ENCODE measurements around the gene SPINT1.

The SPINT1 gene

DNA sequence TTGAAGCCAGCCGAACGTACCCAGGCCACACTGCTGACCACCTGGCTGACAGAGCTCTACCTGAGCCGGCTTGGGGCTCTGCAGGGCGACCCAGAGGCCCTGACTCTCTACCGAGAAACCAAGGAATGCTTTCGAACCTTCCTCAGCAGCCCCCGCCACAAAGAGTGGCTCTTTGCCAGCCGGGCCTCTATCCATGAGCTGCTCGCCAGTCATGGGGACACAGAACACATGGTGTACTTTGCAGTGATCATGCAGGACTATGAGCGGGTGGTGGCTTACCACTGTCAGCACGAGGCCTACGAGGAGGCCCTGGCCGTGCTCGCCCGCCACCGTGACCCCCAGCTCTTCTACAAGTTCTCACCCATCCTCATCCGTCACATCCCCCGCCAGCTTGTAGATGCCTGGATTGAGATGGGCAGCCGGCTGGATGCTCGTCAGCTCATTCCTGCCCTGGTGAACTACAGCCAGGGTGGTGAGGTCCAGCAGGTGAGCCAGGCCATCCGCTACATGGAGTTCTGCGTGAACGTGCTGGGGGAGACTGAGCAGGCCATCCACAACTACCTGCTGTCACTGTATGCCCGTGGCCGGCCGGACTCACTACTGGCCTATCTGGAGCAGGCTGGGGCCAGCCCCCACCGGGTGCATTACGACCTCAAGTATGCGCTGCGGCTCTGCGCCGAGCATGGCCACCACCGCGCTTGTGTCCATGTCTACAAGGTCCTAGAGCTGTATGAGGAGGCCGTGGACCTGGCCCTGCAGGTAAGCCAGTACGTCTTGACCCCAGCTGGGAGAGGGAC lies 56.6 kb downstream of the SPINT1 start:
- WGBS (ENCODE audit: extremely low coverage, insufficient coverage, low lambda C conversion rate) = no CpG with 5 or more reads among the region's 36 CpGs
- H3K9ac ChIP-seq (ENCODE audit: low read length) = no peak overlapping the region
- H3K79me1 ChIP-seq (ENCODE audit: low read length) = peaks cover 8% of the 10 kb centered on the region
- no peak overlapping the region for H3K27ac ChIP-seq (ENCODE audit: low read depth, low read length)
- H3K27me3 ChIP-seq (ENCODE audit: insufficient read depth, low read length, poor library complexity) = no peaks in the 10 kb centered on the region
- peaks cover 3% of the 10 kb centered on the region for H3K79me2 ChIP-seq (ENCODE audit: control insufficient read depth, insufficient read depth, low read length)
- no peak overlapping the region for H3K18ac ChIP-seq (ENCODE audit: low read length)
- no peak overlapping the region for H2BK120ac ChIP-seq (ENCODE audit: low read depth, low read length)
- no peak overlapping the region for H4K5ac ChIP-seq (ENCODE audit: low read length)
- H3K36me3 ChIP-seq (ENCODE audit: control insufficient read depth, insufficient read depth, low read length) = peaks cover 18% of the 10 kb centered on the region
- no peak overlapping the region for H3K4ac ChIP-seq (ENCODE audit: low read depth, low read length)
- no peak overlapping the region for H2BK15ac ChIP-seq (replicated peaks; ENCODE audit: low read depth)
- no peak for DNase-seq
- H3K4me1 ChIP-seq (ENCODE audit: control insufficient read depth, low read depth, low read length) = no peaks in the 10 kb centered on the region
- no peak overlapping the region for H4K8ac ChIP-seq (ENCODE audit: low read depth, low read length)
- no peak overlapping the region for H3K56ac ChIP-seq (ENCODE audit: low read length)
- no peak overlapping the region for H3K4me2 ChIP-seq (ENCODE audit: low read length)
- H2AK5ac ChIP-seq (ENCODE audit: low read length) = no peak overlapping the region
- no peak overlapping the region for H3K4me3 ChIP-seq (ENCODE audit: low read length)
- H3K23ac ChIP-seq (ENCODE audit: low read length) = no peak overlapping the region
- no peak overlapping the region for H2BK5ac ChIP-seq (ENCODE audit: low read length)

DNA sequence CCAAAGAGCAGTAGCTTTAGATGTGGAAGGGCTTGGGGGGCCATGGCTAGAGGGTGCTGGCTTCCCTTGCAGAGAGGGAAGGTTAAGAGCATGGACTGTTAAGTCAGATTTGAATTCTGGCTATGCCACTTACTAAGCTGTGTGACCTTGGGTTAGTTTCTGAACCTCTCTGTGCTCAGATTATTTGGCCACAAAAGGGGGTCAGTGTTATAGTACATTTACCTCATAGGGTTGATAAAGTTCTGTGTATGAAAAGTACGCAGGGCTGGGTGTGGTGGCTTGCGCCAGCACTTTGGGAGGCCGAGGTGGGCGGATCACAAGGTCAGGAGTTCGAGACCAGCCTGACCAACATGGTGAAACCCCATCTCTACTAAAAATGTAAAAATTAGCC lies 57.2 kb downstream of the SPINT1 start:
- DNase-seq = no peak
- H3K56ac ChIP-seq (ENCODE audit: low read length) = no peak overlapping the region
- H3K79me2 ChIP-seq (ENCODE audit: control insufficient read depth, insufficient read depth, low read length) = no peaks in the 10 kb centered on the region
- H3K9ac ChIP-seq (ENCODE audit: low read length) = no peak overlapping the region
- no peak overlapping the region for H3K4ac ChIP-seq (ENCODE audit: low read depth, low read length)
- no peaks in the 10 kb centered on the region for H3K27me3 ChIP-seq (ENCODE audit: insufficient read depth, low read length, poor library complexity)
- no peak overlapping the region for H4K5ac ChIP-seq (ENCODE audit: low read length)
- no peak overlapping the region for H2BK120ac ChIP-seq (ENCODE audit: low read depth, low read length)
- no CpG with 5 or more reads among the region's 5 CpGs for WGBS (ENCODE audit: extremely low coverage, insufficient coverage, low lambda C conversion rate)
- H3K36me3 ChIP-seq (ENCODE audit: control insufficient read depth, insufficient read depth, low read length) = peaks cover 18% of the 10 kb centered on the region
- no peak overlapping the region for H4K8ac ChIP-seq (ENCODE audit: low read depth, low read length)
- H3K18ac ChIP-seq (ENCODE audit: low read length) = no peak overlapping the region
- H2AK5ac ChIP-seq (ENCODE audit: low read length) = no peak overlapping the region
- H3K4me3 ChIP-seq (ENCODE audit: low read length) = no peak overlapping the region
- H3K23ac ChIP-seq (ENCODE audit: low read length) = no peak overlapping the region
- no peak overlapping the region for H2BK15ac ChIP-seq (replicated peaks; ENCODE audit: low read depth)
- peaks cover 4% of the 10 kb centered on the region for H3K79me1 ChIP-seq (ENCODE audit: low read length)
- no peak overlapping the region for H2BK5ac ChIP-seq (ENCODE audit: low read length)
- H3K27ac ChIP-seq (ENCODE audit: low read depth, low read length) = no peak overlapping the region
- no peak overlapping the region for H3K4me2 ChIP-seq (ENCODE audit: low read length)
- H3K4me1 ChIP-seq (ENCODE audit: control insufficient read depth, low read depth, low read length) = no peaks in the 10 kb centered on the region

DNA sequence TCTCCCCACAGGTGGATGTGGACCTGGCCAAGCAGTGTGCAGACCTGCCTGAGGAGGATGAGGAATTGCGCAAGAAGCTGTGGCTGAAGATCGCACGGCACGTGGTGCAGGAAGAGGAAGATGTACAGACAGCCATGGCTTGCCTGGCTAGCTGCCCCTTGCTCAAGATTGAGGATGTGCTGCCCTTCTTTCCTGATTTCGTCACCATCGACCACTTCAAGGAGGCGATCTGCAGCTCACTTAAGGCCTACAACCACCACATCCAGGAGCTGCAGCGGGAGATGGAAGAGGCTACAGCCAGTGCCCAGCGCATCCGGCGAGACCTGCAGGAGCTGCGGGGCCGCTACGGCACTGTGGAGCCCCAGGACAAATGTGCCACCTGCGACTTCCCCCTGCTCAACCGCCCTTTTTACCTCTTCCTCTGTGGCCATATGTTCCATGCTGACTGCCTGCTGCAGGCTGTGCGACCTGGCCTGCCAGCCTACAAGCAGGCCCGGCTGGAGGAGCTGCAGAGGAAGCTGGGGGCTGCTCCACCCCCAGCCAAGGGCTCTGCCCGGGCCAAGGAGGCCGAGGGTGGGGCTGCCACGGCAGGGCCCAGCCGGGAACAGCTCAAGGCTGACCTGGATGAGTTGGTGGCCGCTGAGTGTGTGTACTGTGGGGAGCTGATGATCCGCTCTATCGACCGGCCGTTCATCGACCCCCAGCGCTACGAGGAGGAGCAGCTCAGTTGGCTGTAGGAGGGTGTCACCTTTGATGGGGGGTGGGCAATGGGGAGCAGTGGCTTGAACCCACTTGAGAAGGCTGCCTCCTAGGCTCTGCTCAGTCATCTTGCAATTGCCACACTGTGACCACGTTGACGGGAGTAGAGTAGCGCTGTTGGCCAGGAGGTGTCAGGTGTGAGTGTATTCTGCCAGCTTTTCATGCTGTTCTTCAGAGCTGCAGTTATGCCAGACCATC lies 59.0 kb downstream of the SPINT1 start:
- no CpG with 5 or more reads among the region's 33 CpGs for WGBS (ENCODE audit: extremely low coverage, insufficient coverage, low lambda C conversion rate)
- H3K9ac ChIP-seq (ENCODE audit: low read length) = no peak overlapping the region

DNA sequence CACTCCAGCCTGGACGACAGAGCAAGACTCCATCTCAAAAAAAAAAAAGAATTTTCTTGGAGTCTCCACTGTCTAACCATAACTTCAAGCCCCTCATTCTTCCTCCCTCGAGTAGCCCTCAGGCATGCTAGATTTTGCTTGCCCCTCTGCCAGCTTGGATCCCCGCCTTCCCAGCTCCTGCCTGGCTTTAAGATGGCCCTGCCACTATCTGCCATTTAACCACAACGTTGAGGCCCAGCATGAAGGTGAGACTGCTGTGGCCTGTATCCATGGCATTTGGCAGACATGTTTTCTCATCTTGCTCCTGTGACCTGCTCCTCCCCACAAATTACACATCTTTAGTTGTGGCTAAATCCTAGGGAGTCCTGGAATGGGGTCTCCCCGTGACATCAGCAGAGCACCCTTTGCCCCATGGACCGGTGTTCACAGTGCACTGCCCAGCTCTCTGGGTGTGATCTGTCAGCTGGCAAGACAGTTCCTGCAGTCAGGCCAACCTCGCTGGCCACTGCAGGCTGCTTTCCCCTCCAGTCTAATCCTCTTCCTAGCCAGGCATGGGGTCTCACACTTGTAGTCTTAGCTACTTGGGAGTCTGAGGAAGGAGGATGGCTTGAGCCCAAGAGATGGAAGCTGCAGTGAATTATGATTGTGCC lies 60.8 kb downstream of the SPINT1 start:
- H3K27ac ChIP-seq (ENCODE audit: low read depth, low read length) = no peak overlapping the region
- no peaks in the 10 kb centered on the region for H3K79me2 ChIP-seq (ENCODE audit: control insufficient read depth, insufficient read depth, low read length)
- H3K9ac ChIP-seq (ENCODE audit: low read length) = no peak overlapping the region
- no peak overlapping the region for H4K8ac ChIP-seq (ENCODE audit: low read depth, low read length)
- H3K27me3 ChIP-seq (ENCODE audit: insufficient read depth, low read length, poor library complexity) = no peaks in the 10 kb centered on the region
- no peak for DNase-seq
- no peak overlapping the region for H3K56ac ChIP-seq (ENCODE audit: low read length)
- no peak overlapping the region for H3K4me3 ChIP-seq (ENCODE audit: low read length)
- WGBS (ENCODE audit: extremely low coverage, insufficient coverage, low lambda C conversion rate) = no CpG with 5 or more reads among the region's 7 CpGs
- H3K18ac ChIP-seq (ENCODE audit: low read length) = no peak overlapping the region
- H3K36me3 ChIP-seq (ENCODE audit: control insufficient read depth, insufficient read depth, low read length) = peaks cover 12% of the 10 kb centered on the region
- no peak overlapping the region for H2BK15ac ChIP-seq (replicated peaks; ENCODE audit: low read depth)
- peaks cover 3% of the 10 kb centered on the region for H3K4me1 ChIP-seq (ENCODE audit: control insufficient read depth, low read depth, low read length)
- no peak overlapping the region for H3K4me2 ChIP-seq (ENCODE audit: low read length)
- H3K23ac ChIP-seq (ENCODE audit: low read length) = no peak overlapping the region
- H4K5ac ChIP-seq (ENCODE audit: low read length) = no peak overlapping the region
- no peak overlapping the region for H3K4ac ChIP-seq (ENCODE audit: low read depth, low read length)
- peaks cover 3% of the 10 kb centered on the region for H3K79me1 ChIP-seq (ENCODE audit: low read length)
- H2BK5ac ChIP-seq (ENCODE audit: low read length) = no peak overlapping the region
- H2AK5ac ChIP-seq (ENCODE audit: low read length) = no peak overlapping the region
- H2BK120ac ChIP-seq (ENCODE audit: low read depth, low read length) = no peak overlapping the region

More for the DNA sequence above, 59.0 kb downstream of the SPINT1 start:
- H3K4me1 ChIP-seq (ENCODE audit: control insufficient read depth, low read depth, low read length) = peaks cover 3% of the 10 kb centered on the region
- no peak overlapping the region for H2AK5ac ChIP-seq (ENCODE audit: low read length)
- H3K18ac ChIP-seq (ENCODE audit: low read length) = no peak overlapping the region
- H3K27ac ChIP-seq (ENCODE audit: low read depth, low read length) = no peak overlapping the region
- no peak overlapping the region for H2BK5ac ChIP-seq (ENCODE audit: low read length)
- H4K8ac ChIP-seq (ENCODE audit: low read depth, low read length) = no peak overlapping the region
- H3K79me1 ChIP-seq (ENCODE audit: low read length) = peaks cover 3% of the 10 kb centered on the region
- H3K4ac ChIP-seq (ENCODE audit: low read depth, low read length) = no peak overlapping the region
- H3K4me3 ChIP-seq (ENCODE audit: low read length) = no peak overlapping the region
- H2BK120ac ChIP-seq (ENCODE audit: low read depth, low read length) = no peak overlapping the region
- H3K56ac ChIP-seq (ENCODE audit: low read length) = no peak overlapping the region
- H3K36me3 ChIP-seq (ENCODE audit: control insufficient read depth, insufficient read depth, low read length) = peaks cover 18% of the 10 kb centered on the region
- no peaks in the 10 kb centered on the region for H3K27me3 ChIP-seq (ENCODE audit: insufficient read depth, low read length, poor library complexity)
- no peak overlapping the region for H4K5ac ChIP-seq (ENCODE audit: low read length)
- DNase-seq = no peak
- no peak overlapping the region for H3K4me2 ChIP-seq (ENCODE audit: low read length)
- H3K23ac ChIP-seq (ENCODE audit: low read length) = no peak overlapping the region
- H3K79me2 ChIP-seq (ENCODE audit: control insufficient read depth, insufficient read depth, low read length) = no peaks in the 10 kb centered on the region
- H2BK15ac ChIP-seq (replicated peaks; ENCODE audit: low read depth) = no peak overlapping the region

DNA sequence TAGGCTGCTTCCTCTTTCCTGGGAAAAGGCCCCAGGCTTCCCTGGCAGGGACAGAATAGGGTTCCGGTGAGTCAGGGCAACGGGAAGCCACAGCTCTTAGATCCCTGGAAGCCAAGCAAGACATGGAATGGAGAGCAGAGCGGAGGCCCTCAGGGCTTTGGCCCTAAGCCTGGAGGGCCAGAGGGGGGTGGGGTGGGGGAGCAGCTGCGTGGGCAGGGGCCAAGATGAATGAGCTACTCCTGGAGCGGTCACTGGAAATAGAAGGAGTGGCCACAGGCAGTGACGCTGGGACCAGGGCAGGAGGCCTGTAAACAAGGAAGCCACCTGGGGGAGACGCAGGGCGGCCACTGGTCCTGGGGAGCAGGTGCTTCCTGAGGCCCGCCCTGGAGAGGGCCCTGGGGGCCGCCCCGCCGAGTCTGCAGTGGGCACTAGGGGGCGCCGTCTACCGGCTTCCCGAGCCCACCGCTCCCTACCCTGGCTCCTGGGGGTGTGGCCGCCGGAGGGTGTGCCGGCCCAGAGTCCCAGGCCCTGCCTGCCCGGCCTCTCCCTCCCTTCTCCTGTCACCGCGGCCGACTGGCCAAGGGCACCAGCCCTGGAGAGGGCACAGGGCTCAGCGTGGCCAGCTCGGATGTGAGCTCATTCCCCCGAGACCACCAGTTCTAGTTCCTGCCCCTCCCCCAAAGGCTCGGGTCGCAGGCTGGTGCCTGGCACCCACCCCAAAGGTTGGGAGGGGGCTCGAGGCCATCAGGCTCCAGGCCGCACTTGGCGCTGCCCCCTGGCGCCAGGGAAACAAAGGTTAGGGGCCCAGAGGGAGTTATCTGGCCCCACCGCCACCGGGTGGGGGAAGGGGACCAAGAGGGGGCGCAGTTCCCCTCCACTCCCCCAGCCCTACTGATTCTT lies 62.5 kb downstream of the SPINT1 start:
- peak; percentile 92 for DNase-seq
- no peak overlapping the region for H3K4me3 ChIP-seq (ENCODE audit: low read length)
- no peak overlapping the region for H3K23ac ChIP-seq (ENCODE audit: low read length)
- no peak overlapping the region for H2BK15ac ChIP-seq (replicated peaks; ENCODE audit: low read depth)
- peaks cover 4% of the 10 kb centered on the region for H3K36me3 ChIP-seq (ENCODE audit: control insufficient read depth, insufficient read depth, low read length)
- no peak overlapping the region for H2AK5ac ChIP-seq (ENCODE audit: low read length)
- H3K79me1 ChIP-seq (ENCODE audit: low read length) = no peaks in the 10 kb centered on the region
- H3K4me2 ChIP-seq (ENCODE audit: low read length) = peak overlapping the region; percentile 98
- no peak overlapping the region for H2BK5ac ChIP-seq (ENCODE audit: low read length)
- H3K56ac ChIP-seq (ENCODE audit: low read length) = peak overlapping the region; percentile 85
- H3K27me3 ChIP-seq (ENCODE audit: insufficient read depth, low read length, poor library complexity) = no peaks in the 10 kb centered on the region
- H3K18ac ChIP-seq (ENCODE audit: low read length) = no peak overlapping the region
- peaks cover 3% of the 10 kb centered on the region for H3K4me1 ChIP-seq (ENCODE audit: control insufficient read depth, low read depth, low read length)
- H3K4ac ChIP-seq (ENCODE audit: low read depth, low read length) = no peak overlapping the region
- H3K9ac ChIP-seq (ENCODE audit: low read length) = peak overlapping the region; percentile 74
- WGBS (ENCODE audit: extremely low coverage, insufficient coverage, low lambda C conversion rate) = no CpG with 5 or more reads among the region's 36 CpGs
- no peak overlapping the region for H4K8ac ChIP-seq (ENCODE audit: low read depth, low read length)
- H3K27ac ChIP-seq (ENCODE audit: low read depth, low read length) = no peak overlapping the region
- no peak overlapping the region for H4K5ac ChIP-seq (ENCODE audit: low read length)
- H2BK120ac ChIP-seq (ENCODE audit: low read depth, low read length) = no peak overlapping the region
- H3K79me2 ChIP-seq (ENCODE audit: control insufficient read depth, insufficient read depth, low read length) = no peaks in the 10 kb centered on the region

Measured in mesendoderm (in vitro differentiated cells).